H9 (cell line): Measurements from ENCODE around the gene FNDC1. TPM values are rescaled to one million over a fixed set of nuclear protein-coding genes. Genes with fewer than 3 reads are reported as not detected.

ENCODE experiments used
- DNase-seq: peaks from one replicate; pipeline ENCODE4 v3.0.0-alpha.2; 2017
- H2AFZ ChIP-seq: one replicate; pipeline ENCODE4 v1.6.1; 2013; ENCODE audit warnings: mild to moderate bottlenecking, low read length, control low read depth, moderate library complexity
- H2AK5ac ChIP-seq: 2 replicates; pipeline ENCODE4 v1.6.1; 2013; ENCODE audit warnings: low read length, control low read depth, mixed read lengths; ENCODE audit not compliant: insufficient read length
- H2BK120ac ChIP-seq: one replicate; pipeline ENCODE4 v1.6.1; 2013; ENCODE audit warnings: low read depth, mild to moderate bottlenecking, low read length, control low read depth, inconsistent platforms; ENCODE audit not compliant: poor library complexity, severe bottlenecking
- H2BK12ac ChIP-seq: 2 replicates; pipeline ENCODE4 v1.6.1; 2013; ENCODE audit warnings: low read length, control low read depth, mixed read lengths, low read depth; ENCODE audit not compliant: insufficient read length
- H2BK15ac ChIP-seq: 2 replicates; pipeline ENCODE4 v1.6.1; 2013; ENCODE audit warnings: low read depth, low read length, control low read depth
- H2BK20ac ChIP-seq: one replicate; pipeline ENCODE4 v1.6.1; 2013; ENCODE audit warnings: low read depth, mild to moderate bottlenecking, low read length, control low read depth, inconsistent platforms; ENCODE audit not compliant: poor library complexity, severe bottlenecking
- H2BK5ac ChIP-seq: 2 replicates; pipeline ENCODE4 v1.6.1; 2013; ENCODE audit warnings: low read length, control low read depth, mixed read lengths; ENCODE audit not compliant: insufficient read length
- H3K14ac ChIP-seq: 2 replicates; pipeline ENCODE4 v1.6.1; 2013; ENCODE audit warnings: low read length, control low read depth; ENCODE audit not compliant: insufficient read depth
- H3K18ac ChIP-seq: 2 replicates; pipeline ENCODE4 v1.6.1; 2013; ENCODE audit warnings: low read depth, mild to moderate bottlenecking, mixed read lengths, low read length, control low read depth; ENCODE audit not compliant: insufficient read length
- H3K23ac ChIP-seq: 2 replicates; pipeline ENCODE4 v1.6.1; 2013; ENCODE audit warnings: low read length, control low read depth, mixed read lengths, low read depth; ENCODE audit not compliant: insufficient read length
- H3K23me2 ChIP-seq: 2 replicates; pipeline ENCODE4 v1.6.1; 2013; ENCODE audit warnings: low read depth, mild to moderate bottlenecking, mixed read lengths, low read length, control low read depth; ENCODE audit not compliant: insufficient read length, poor library complexity, severe bottlenecking
- H3K27ac ChIP-seq: 2 replicates; pipeline ENCODE4 v1.5.1; 2013; ENCODE audit warnings: low read length, control low read depth, mixed read lengths, low read depth; ENCODE audit not compliant: insufficient read length
- H3K27me3 ChIP-seq: 2 replicates; pipeline ENCODE4 v1.6.1; 2013; ENCODE audit warnings: low read length, control low read depth, inconsistent platforms; ENCODE audit not compliant: insufficient read depth
- H3K4ac ChIP-seq: 2 replicates; pipeline ENCODE4 v1.6.1; 2013; ENCODE audit warnings: low read depth, mild to moderate bottlenecking, control low read depth, inconsistent platforms, low read length, moderate library complexity
- H3K4me1 ChIP-seq: 2 replicates; pipeline ENCODE4 v1.6.1; 2013; ENCODE audit warnings: low read length, control low read depth, inconsistent platforms; ENCODE audit not compliant: insufficient read depth
- H3K4me2 ChIP-seq: 2 replicates; pipeline ENCODE4 v1.6.1; 2013; ENCODE audit warnings: low read length, control low read depth, mixed read lengths; ENCODE audit not compliant: insufficient read length, insufficient read depth
- H3K56ac ChIP-seq: 2 replicates; pipeline ENCODE4 v1.6.1; 2013; ENCODE audit warnings: low read depth, mild to moderate bottlenecking, mixed read lengths, low read length, control low read depth; ENCODE audit not compliant: insufficient read length
- H3K79me1 ChIP-seq: 2 replicates; pipeline ENCODE4 v1.6.1; 2013; ENCODE audit warnings: low read depth, mild to moderate bottlenecking, moderate library complexity, low read length, control low read depth, inconsistent platforms; ENCODE audit not compliant: insufficient read depth, poor library complexity, severe bottlenecking
- H3K79me2 ChIP-seq: 2 replicates; pipeline ENCODE4 v1.6.1; 2013; ENCODE audit warnings: low read length, control low read depth, inconsistent platforms; ENCODE audit not compliant: insufficient read depth
- H3K9ac ChIP-seq: 2 replicates; pipeline ENCODE4 v1.6.1; 2013; ENCODE audit warnings: low read length, control low read depth, mixed read lengths; ENCODE audit not compliant: insufficient read length; ENCODE audit errors: extremely low read depth
- H3K9me3 ChIP-seq: one replicate; pipeline ENCODE4 v1.6.1; 2013; ENCODE audit warnings: low read depth, low read length, inconsistent platforms; ENCODE audit not compliant: control insufficient read depth
- H3T11ph ChIP-seq: one replicate; pipeline ENCODE4 v1.6.1; 2013; ENCODE audit warnings: mild to moderate bottlenecking, low read length, control low read depth, inconsistent platforms
- H4K20me1 ChIP-seq: one replicate; pipeline ENCODE4 v1.6.1; 2013; ENCODE audit not compliant: control insufficient read depth, insufficient read length, insufficient read depth
- H4K5ac ChIP-seq: 2 replicates; pipeline ENCODE4 v1.6.1; 2013; ENCODE audit warnings: low read depth, mild to moderate bottlenecking, mixed read lengths, low read length, control low read depth; ENCODE audit not compliant: insufficient read length
- H4K8ac ChIP-seq: replicated peaks from 2 replicates; pipeline ENCODE4 v1.6.1; 2013; ENCODE audit warnings: low read length, control low read depth, mixed read lengths, low read depth; ENCODE audit not compliant: insufficient read length
- H4K91ac ChIP-seq: 2 replicates; pipeline ENCODE4 v1.6.1; 2013; ENCODE audit warnings: low read depth, mild to moderate bottlenecking, moderate library complexity, mixed read lengths, low read length, control low read depth; ENCODE audit not compliant: insufficient read length
- H3K27ac Mint-ChIP-seq, 3 experiments: 2 replicates in 2 of 3; 3 replicates in 1 of 3; pipeline ENCODE4 v1.8.0; 2020 to 2021; ENCODE audit warnings: mixed read lengths in 3 of 3, mild to moderate bottlenecking in 1 of 3, moderate library complexity in 1 of 3
- H3K27me3 Mint-ChIP-seq: 2 replicates; pipeline ENCODE4 v1.8.0; 2021; ENCODE audit warnings: low read depth, mild to moderate bottlenecking, moderate library complexity, mixed read lengths
- H3K36me3 Mint-ChIP-seq, 3 experiments: 2 replicates in 2 of 3; 3 replicates in 1 of 3; pipeline ENCODE4 v1.8.0; 2020 to 2021; ENCODE audit warnings: low read depth in 3 of 3, mixed read lengths in 3 of 3; ENCODE audit not compliant: insufficient read depth in 1 of 3
- H3K4me1 Mint-ChIP-seq, 2 experiments: 2 replicates each; pipeline ENCODE4 v1.8.0; 2020; ENCODE audit warnings: mixed read lengths in 2 of 2
- H3K4me3 Mint-ChIP-seq, 2 experiments: 2 replicates in 1 of 2; 3 replicates in 1 of 2; pipeline ENCODE4 v1.8.0; 2020 to 2021; ENCODE audit warnings: mild to moderate bottlenecking in 2 of 2, mixed read lengths in 2 of 2, moderate library complexity in 1 of 2
- H3K9me3 Mint-ChIP-seq, 2 experiments: 2 replicates in 1 of 2; 3 replicates in 1 of 2; pipeline ENCODE4 v1.8.0; 2020; ENCODE audit warnings: mild to moderate bottlenecking in 2 of 2, mixed read lengths in 2 of 2, moderate library complexity in 1 of 2
- CTCF ChIP-seq: fragments of 200-600 bp; sonication (generic); conservative IDR thresholded peaks from 3 replicates; pipeline ENCODE4 v1.8.0; 2021; ENCODE audit warnings: antibody characterized with exemption, mild to moderate bottlenecking
- WGBS: extraction: QIAGEN DNeasy Blood & Tissue Kit; methylation state at CpG from one replicate; pipeline ENCODE4 v1.1.7; 2013; ENCODE audit warnings: missing lambda C conversion rate, low lambda C conversion rate, mixed read lengths; ENCODE audit not compliant: insufficient read length; ENCODE audit errors: extremely low coverage; 5-methylcytosine and 5-hydroxymethylcytosine counted together
- total RNA-seq: library from RNA; stranded (reverse); gene quantifications from 2 replicates; pipeline ENCODE4 v1.2.1, GENCODE V29; 2021

Gene FNDC1
- total RNA-seq, 1 experiment from 2014 or later, result 0.24 TPM

GRCh38 chr6:159224452-159224851 lies 55.3 kb downstream of the FNDC1 start:
- H3K79me2 ChIP-seq, result no peaks in the 10 kb centered on the region
- H2BK15ac ChIP-seq, result no peak overlapping the region
- H4K8ac ChIP-seq, result no peak overlapping the region
- no peak overlapping the region for H3K4ac ChIP-seq
- no peak overlapping the region for H3K56ac ChIP-seq
- no peak overlapping the region for H2BK5ac ChIP-seq
- Mint-ChIP-seq H3K4me1 (peaks cover 4 to 5% of the 10 kb centered on the region in 2 experiments; a peak in 2 of 4 replicates), H3K27ac (no peak overlapping the region), H3K9me3 (no peaks in the 10 kb centered on the region), H3K36me3 (no peaks in the 10 kb centered on the region), H3K4me3 (no peak overlapping the region), H3K27me3 (peaks cover 18% of the 10 kb centered on the region)
- no peak overlapping the region for H2BK20ac ChIP-seq
- H3K18ac ChIP-seq, result no peak overlapping the region
- no peak overlapping the region for H4K5ac ChIP-seq
- no peak overlapping the region for H2AFZ ChIP-seq
- no peak overlapping the region for H3K23ac ChIP-seq
- no peak overlapping the region for H2BK120ac ChIP-seq
- DNase-seq, result no peak
- H4K91ac ChIP-seq, result no peak overlapping the region
- no peaks in the 10 kb centered on the region for H3K27me3 ChIP-seq
- no peak overlapping the region for H3T11ph ChIP-seq
- H3K9ac ChIP-seq, result no peak overlapping the region
- H3K9me3 ChIP-seq, result no peaks in the 10 kb centered on the region
- H3K79me1 ChIP-seq, result no peaks in the 10 kb centered on the region
- H4K20me1 ChIP-seq, result no peaks in the 10 kb centered on the region
- no peak overlapping the region for H2BK12ac ChIP-seq
- no peak overlapping the region for H3K27ac ChIP-seq
- no peaks in the 10 kb centered on the region for H3K4me1 ChIP-seq
- no peak for TF ChIP-seq CTCF
- no peaks in the 10 kb centered on the region for H3K23me2 ChIP-seq
- H2AK5ac ChIP-seq, result no peak overlapping the region
- WGBS, result no CpG with 5 or more reads among the region's 2 CpGs
- no peak overlapping the region for H3K4me2 ChIP-seq
- H3K14ac ChIP-seq, result no peak overlapping the region
